Left kidney (tissue), 2 donors: ENCODE results near the gene KCNT1. TPM values are rescaled to one million over a fixed set of nuclear protein-coding genes. Genes with fewer than 3 reads are reported as not detected.

Experiments
- DNase-seq: peaks from one replicate; pipeline ENCODE4 v3.0.0-alpha.2; 2013
- polyA plus RNA-seq: library from polyadenylated mRNA; unstranded; fragments of 120-200 nt; gene quantifications from one replicate; pipeline ENCODE4 v1.2.1, GENCODE V29; 2013; ENCODE audit not compliant: insufficient read length

KCNT1 gene
- polyA plus RNA-seq, 1 donor: 0.08 TPM

- DNase-seq: no peak
These were observed 63.4 kb downstream of the KCNT1 start for GRCh38 chr9:135765416-135765815.

GRCh38 chr9:135766251-135766650 lies 64.3 kb downstream of the KCNT1 start:
- DNase-seq: no peak

- DNase-seq: no peak
These were observed 64.7 kb downstream of the KCNT1 start for GRCh38 chr9:135766707-135767106.

GRCh38 chr9:135768516-135769218 lies 66.7 kb downstream of the KCNT1 start:
- DNase-seq: no peak

- no peak for DNase-seq
These were observed 67.7 kb downstream of the KCNT1 start for GRCh38 chr9:135769489-135770202.

GRCh38 chr9:135770203-135770535 lies 68.2 kb downstream of the KCNT1 start:
- no peak for DNase-seq

GRCh38 chr9:135770771-135771170 lies 68.8 kb downstream of the KCNT1 start:
- no peak for DNase-seq

GRCh38 chr9:135771401-135772051 lies 69.5 kb downstream of the KCNT1 start:
- DNase-seq: no peak

- DNase-seq: no peak
These were observed 70.2 kb downstream of the KCNT1 start for GRCh38 chr9:135772056-135772646.

- peak; percentile 5 for DNase-seq
These were observed 70.9 kb downstream of the KCNT1 start for GRCh38 chr9:135772702-135773493.

GRCh38 chr9:135773530-135774238 lies 71.7 kb downstream of the KCNT1 start:
- no peak for DNase-seq

GRCh38 chr9:135774239-135774747 lies 72.3 kb downstream of the KCNT1 start:
- no peak for DNase-seq

GRCh38 chr9:135774794-135775525 lies 73.0 kb downstream of the KCNT1 start:
- no peak for DNase-seq

GRCh38 chr9:135775911-135776310 lies 73.9 kb downstream of the KCNT1 start:
- no peak for DNase-seq

GRCh38 chr9:135776893-135777622 lies 75.1 kb downstream of the KCNT1 start:
- DNase-seq: no peak

GRCh38 chr9:135777623-135778177 lies 75.7 kb downstream of the KCNT1 start:
- DNase-seq: no peak

- DNase-seq: no peak
These were observed 76.4 kb downstream of the KCNT1 start for GRCh38 chr9:135778421-135778820.

GRCh38 chr9:135779571-135779970 lies 77.6 kb downstream of the KCNT1 start:
- DNase-seq: no peak

GRCh38 chr9:135780086-135780485 lies 78.1 kb downstream of the KCNT1 start:
- DNase-seq: no peak
